NCI-H2029 (cell line): Measurements from ENCODE around the gene CLIP1.
A peak's percentile ranks its signal among the peaks of the same experiment; 100 is the strongest.

ENCODE experiments used
- DNase-seq: peaks from one replicate; lab custom pipeline; 2025; lab: John Stamatoyannopoulos, UW

The CLIP1 gene

DNA sequence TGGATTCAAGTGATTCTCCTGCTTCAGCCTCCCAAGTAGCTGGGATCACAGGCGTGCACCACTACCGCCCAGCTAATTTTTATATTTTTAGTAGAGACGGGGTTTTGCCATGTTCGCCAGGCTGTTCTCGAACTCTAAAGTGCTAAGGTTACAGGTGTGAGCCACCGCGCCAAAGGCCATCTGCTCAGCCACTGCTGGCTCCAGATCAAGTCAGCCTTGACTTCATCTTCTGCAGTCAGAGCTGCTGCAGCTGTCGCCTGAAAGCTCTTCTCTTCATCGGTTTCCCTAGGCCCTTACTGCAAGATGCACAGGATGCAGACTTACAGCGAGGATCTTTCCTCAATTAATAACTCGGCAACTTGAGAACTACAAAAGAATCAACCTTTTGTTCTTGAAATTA, 66.8 kb downstream of the CLIP1 start:
- DNase-seq: no peak

- no peak for DNase-seq
Measured at GRCh38 chr12:122354958-122355641, 67.4 kb downstream of the CLIP1 start.

GRCh38 chr12:122352394-122352793, 70.1 kb downstream of the CLIP1 start:
- no peak for DNase-seq

- DNase-seq: no peak
Measured at GRCh38 chr12:122350141-122350848, 72.2 kb downstream of the CLIP1 start.

- DNase-seq: no peak
Measured at GRCh38 chr12:122349078-122349477, 73.4 kb downstream of the CLIP1 start.

- DNase-seq: no peak
Measured at GRCh38 chr12:122348505-122348904, 74.0 kb downstream of the CLIP1 start.

- DNase-seq: no peak
Measured at GRCh38 chr12:122346054-122346453, 76.4 kb downstream of the CLIP1 start.

DNA sequence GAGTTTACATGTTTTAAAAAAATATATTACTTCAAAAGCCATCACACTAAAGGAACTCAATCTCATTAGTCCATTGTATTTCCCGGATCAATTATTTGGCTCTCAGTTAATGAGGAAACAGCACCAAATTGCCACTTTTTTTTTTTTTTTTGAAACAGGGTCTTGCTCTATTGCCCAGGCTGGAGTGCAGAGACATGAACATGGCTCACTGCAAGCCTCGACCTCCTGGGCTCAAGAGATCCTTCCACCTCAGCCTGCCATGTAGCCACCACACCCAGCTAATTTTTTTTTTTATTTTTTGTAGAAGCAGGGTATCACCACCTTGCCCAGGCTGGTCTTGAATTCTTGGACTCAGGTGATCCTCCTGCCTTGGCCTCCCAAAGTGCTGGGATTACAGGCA, 77.4 kb downstream of the CLIP1 start:
- DNase-seq: no peak

GRCh38 chr12:122336015-122336946, 86.2 kb downstream of the CLIP1 start:
- peak; percentile 32 for DNase-seq

- DNase-seq: no peak
Measured at GRCh38 chr12:122333142-122334087, 89.1 kb downstream of the CLIP1 start.

DNA sequence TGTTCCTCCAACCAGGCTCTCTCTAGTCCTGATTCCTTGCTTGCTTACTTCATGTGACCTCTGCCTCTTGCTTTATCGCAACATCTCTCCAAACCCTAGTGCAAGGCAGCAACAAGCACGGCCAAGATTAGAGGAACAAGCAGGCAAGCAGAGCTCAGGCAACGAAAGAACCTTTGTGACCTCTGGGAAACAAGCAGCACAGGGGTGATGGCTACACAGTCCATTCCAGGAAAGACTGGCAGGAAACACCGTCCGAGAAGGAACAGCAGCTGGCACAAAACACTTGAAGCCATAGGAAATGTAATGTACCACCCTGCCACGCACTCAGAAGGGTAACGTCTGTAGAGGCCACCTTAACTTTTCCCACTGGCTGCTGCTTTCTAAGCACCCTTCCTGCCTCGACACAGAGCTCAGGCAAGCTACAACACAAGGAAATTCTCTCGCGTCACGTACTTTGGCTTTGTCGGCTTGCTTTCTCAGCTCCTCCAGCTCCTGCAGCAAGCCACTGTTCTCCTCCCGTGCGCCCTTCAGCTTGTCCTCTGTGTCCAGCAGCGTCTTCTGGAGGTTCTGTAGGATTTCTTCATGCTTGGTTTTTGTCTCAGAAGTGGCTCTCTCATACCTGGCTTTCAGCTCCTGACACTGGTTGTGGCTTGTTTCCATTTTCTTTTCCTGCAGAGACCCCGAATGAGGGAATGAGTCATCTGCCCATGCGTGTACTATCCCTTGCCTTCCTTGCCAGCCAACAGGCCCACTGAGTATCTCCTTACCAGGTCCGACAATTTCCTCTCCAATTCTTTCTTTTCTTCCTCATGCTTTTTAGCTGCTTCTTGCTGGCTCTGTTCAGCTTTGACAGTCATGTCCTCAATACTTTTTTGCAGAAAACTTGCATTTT, 94.7 kb downstream of the CLIP1 start:
- no peak for DNase-seq

DNA sequence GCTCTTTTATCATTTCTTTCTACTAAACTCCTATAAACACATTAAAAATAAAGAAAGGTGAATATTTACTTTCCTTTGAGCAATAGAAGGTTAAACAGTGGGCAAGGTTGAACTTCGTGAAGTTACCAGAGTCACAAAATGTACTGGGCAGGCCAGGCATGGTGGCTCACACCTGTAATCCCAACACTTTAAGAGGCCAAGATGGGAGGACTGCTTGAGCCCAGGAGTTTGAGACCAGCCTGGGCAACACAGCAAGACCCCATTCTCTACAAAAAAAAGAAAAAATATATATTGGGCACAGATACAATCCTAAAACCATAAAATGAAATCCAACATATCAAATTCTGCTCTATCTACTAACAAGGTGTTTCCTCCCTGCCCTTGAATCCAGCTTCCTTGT, 95.5 kb downstream of the CLIP1 start:
- no peak for DNase-seq

DNA sequence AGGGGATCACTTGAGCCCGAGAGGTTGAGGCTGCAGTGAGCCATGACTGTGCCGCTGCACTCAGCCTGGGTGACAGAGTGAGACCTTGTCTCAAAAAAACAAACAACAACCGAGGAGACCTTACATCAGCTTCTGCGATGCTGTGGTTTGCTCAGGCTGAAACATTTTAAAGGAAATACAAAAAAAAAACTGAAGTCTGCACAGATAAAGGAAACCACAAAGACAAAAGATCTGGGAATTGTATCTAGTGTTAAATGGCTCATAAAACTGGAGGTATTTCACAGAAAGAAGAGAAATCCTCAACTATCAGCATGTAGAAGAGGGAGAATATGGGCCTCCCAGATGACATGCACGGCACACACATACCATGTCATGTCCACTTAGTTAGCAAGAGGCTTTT, 95.9 kb downstream of the CLIP1 start:
- DNase-seq: no peak

DNA sequence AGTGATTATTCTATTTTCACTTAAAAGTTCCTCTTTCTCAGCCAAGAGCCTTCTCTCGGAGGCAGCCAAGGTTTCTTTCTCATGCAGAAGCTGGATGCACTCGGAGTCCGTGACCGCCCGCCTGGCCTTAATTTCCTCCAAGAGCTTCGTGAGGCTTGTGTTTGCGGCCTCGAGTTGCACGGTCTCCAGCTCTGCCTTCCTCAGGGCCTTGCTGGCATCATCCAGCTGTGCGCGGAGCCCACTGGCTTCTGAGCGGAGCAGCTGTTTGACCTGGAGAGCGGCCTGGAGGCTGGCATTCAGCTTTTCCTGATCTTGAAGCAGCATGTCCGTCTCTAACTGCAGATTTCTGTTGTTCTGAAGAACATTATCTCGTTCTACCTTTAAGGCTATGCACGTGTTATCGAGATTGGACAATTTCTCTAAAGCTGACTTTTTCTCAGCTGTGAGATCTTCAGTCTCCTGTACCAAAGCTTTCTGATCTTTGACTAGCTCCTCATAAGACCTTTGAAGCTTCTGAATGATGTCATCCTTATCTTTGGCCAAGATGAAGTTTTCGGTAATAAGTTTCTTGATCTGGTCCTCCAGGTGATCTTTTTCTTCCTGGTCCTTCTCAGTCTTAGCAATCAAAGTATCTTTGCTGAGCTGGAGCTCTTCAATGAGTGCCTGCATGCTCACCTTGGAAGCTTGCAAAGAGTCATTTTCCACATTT, 99.0 kb downstream of the CLIP1 start:
- DNase-seq: no peak

GRCh38 chr12:122322501-122322900, 100.0 kb downstream of the CLIP1 start:
- no peak for DNase-seq

GRCh38 chr12:122318607-122319605, 103.6 kb downstream of the CLIP1 start:
- no peak for DNase-seq

DNA sequence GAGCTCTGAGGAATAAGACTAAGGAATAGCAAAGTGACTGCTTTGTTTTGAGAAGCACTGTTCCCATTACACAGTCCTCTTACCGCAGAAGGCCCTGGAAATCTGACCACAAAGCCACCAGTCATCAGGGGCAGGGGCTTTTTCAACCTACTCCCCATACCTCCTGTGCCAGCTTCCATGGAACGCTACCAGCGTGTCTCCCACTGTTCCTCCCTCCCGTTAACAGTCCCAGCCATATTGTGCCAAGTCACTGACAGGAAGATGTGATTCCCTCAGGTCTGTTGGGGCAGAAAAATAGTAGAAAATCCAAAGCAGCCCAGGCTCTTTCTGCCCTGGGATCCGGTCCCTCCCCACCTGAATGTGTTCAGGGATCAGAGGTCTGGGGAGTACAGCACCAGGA, 109.5 kb downstream of the CLIP1 start:
- no peak for DNase-seq

DNA sequence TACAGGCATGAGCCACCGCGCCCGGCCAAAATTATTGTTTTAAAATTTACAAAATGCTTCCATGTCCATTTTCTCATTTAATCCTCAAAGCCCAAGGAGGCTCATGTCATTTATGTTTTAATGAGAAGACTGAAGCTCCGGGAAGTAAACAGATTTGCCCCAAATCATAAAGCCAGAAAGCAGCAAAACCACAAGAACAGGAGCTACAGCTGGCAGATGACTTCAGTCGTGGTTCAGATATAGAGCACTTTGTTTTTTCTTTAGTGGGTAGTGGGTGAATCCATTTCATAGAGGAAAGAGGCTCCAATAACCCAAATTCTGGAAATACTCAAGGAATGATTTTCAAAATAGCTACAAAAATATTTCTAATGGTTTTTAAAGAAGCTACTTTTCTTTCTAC, 110.8 kb downstream of the CLIP1 start:
- no peak for DNase-seq
